NCI-H1417 (cell line): ENCODE data around the gene MICB.
A peak's percentile ranks its signal among the peaks of the same experiment; 100 is the strongest.
"Not testable (repeated sequence)": the region's sequence is repeated elsewhere in the genome, so short reads cannot be mapped to it uniquely, and the experiment has no call there.

Experiments used
- DNase-seq, 3 experiments: peaks; one replicate each; lab custom pipeline; 2025; lab: John Stamatoyannopoulos, UW

Gene MICB

DNA sequence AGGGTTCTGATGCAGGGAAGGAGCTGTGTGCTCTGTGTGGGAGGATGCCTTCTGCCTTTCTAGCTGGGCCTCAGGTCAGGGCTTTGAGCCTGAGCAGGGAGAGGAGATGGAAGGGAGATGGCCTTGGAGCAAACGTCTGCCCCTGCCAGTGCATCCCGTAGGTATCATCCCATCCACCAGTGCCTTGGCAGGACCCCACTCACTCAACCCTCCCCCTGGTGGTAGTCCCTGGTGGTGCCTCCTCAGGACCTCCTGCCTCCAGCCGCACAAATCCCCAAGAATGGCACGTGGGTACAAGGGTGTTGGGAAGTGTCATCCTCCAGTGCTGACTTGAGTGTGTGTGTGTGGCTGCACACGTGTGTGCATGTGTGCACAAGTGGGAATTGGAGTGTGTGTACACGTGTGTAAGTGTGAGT is 23.1 kb upstream of the MICB start:
- no peak for DNase-seq

DNA sequence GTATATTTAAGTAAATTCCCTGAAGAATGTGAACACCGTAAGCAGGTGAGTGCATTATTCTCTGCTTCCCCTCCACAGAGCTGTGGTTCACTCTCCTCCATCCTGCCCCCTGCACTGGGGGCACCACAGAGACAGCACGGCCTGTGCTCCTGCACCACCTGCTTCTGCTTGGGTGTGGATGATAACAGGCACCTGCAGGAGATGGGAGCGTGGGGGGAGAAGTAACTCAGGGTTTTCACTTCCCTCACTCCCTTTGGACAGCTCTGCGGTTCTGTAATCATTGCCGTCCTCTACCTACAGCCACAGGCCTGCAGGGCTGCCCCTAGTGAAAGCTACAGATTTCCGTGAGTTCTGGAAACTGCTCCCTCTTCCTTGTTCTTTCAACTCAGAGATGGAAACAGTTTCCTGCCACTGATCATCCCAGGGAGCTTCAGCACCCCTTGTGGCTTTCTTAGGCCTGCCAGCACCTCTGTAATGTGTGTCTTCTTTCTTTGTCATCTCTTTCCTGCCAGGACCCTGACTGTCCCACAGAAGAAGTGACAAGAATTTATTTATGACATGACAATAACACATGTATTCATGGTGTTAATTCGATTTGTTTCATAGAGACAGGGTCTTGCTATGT is 21.3 kb upstream of the MICB start:
- DNase-seq: no peak

DNA sequence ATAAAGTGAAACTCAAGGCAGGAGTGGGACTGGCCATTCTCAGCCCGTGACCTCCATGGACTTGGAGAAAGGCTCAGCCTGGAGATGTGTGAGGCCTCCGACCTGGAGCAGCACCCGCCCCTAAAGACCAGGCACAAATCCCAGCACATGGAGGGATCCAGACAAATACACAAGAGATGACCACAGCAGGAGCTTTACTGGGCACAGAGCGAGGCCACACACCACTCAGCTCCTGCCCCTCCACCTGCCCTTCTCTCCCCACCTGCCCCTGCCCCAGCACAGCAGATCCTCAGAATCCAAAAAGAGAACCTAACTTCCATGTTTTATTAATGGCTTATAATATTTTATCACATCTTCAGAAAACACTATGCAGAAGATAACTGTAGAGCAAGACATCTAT is 20.4 kb upstream of the MICB start:
- DNase-seq: no peak

DNA sequence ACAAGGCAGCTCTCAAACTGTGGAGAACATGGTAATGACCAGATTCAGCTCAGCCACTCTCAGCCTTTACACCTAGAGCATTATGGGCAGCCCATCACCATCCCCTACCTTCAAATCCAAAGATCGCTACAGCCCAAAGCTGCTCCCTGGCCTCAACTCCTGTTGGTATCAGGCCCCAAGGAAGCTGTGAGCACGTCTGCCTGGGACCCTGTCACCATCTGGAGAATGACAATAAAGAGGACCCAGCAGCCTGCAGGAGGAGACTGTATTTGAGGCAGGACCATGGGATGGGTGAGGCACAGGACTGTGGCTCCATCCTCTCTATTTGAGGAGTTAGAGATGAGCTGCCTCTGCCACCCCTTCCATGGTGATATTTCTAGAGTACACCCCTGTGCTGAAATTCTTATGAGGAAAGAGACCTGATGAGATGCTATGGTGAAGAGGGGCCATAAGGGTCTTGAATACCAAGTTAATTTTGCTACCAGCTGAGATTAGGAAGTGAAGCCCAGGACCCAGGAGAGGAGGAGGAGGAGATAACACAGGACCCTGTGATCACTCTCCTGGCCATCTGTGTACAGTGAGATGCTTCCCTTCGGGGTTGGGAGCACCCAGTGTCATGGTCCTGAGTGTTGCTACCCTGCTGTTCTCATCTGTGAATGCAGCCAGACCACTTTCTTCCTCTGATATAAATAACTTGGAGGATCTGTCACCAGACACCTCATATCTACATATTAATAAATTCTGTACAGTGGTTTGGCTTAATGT is 19.6 kb upstream of the MICB start:
- no peak for DNase-seq

DNA sequence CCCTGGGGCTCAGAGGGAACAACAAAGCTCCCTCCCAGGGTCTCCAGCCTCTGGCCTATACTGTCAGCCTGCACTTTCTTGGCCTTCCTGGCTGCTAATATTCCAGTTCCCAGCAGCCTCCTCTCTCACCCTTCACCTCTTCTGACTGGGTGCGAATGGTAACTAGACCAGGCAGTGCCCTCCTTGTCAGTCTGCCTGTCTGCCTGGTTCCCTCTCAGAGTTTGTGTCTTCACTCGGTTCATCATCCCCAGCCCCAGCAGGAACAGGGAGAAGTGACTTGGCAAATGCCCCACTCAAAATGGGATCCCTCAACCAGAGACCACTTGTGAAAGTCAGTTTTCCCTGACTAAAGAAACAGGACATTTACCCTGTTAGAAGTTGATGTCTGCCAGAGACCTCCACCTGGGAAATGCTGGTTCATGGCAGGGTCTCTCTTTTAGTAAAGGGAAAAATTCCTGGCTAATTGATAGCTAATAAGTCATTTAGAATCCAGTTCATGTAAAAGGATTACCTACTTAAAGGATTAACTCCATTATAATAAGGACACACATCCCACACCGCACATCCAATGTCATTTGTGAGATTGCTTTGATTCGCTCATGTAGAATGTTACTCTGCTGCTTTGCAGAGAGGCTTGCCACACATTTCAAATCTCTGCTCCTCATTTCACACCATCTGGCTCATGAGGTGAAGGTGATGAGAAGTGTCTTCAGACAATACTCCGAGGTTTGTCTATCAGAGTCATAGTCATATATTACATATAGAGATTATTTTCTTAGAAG is 18.6 kb upstream of the MICB start:
- no peak for DNase-seq

DNA sequence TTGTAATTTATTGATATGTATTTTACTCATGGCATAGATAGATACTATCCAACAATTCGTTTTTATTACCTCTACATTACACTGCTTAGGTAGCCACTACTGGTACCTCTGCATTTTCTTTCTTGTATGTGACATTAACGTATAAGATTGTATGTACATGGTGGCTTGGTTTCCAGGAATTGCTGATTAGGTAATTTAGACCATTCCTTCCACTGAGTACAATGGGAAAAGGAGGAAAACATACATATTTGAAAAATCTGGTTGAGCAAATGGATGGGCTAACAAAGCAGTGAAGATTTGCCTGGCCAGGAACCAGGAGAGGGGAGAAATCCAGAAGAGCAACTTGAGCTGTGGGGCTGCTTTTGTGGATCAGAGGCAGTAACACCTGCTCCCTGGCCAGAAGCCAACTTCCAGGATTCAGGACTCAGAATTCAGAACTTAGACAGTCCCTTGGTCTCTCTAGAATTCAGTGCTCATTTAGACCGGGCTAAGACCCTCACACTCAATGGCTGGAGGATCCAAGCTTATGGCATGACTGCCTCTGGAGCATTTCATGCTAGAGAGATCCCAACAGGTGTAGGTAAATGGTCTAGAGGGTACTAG is 17.9 kb upstream of the MICB start:
- peak; percentile 1 to 20 (median 14) for DNase-seq

DNA sequence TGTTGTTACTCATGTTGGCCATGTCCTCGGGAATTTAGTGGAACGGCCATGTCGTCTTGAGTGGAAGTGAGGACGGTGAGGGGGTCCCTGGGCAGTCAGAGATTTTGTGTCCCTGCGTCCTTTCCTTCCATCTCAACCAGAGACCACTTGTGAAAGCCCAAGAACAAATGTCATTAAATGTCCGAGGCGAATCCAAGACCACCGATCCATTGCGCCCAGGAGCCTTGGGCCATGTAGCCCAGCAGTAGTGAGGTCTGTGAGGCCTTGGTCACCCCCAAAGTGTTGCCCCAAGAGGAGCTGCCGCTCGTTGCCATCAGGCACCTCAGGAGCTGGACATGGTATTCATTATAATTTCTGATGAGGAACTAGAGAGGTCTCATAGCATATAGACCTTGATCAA is 17.4 kb upstream of the MICB start:
- no peak for DNase-seq

DNA sequence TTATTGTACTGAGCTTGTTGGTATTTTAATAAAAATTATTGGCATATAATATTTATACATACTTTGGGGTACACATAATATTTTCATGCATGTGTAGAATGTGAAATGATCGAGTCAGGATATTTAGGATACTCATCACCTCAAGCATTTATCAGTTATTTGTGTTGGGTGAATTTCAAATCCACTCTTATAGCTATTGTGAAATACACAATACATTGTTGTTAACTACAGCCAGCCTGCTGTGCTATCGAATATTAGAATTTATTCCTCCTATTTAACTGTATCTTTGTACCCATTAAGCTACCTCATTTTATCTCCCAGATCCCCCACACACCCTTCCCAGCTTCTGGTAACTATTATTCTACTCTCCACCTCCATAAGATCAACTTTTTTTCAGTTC is 14.6 kb upstream of the MICB start:
- no peak for DNase-seq

DNA sequence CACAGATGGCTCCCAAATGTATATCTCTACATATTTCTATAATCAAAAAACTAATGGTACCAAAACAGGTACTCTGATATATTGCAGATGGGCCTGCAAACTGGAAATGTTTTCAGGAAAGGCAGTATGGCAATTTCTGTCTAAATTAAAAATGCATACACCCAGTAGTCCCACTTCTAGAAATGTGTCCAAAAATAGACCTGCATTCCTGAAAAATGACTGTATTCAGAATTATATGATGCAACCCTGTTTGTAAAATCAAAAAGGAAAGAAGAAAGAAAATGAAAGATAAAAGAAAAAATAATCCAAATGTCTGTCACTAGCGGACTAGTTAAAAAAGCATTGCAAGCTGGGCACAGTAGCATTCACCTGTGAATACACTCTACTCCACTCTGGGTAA is 12.9 kb upstream of the MICB start:
- DNase-seq: no peak

DNA sequence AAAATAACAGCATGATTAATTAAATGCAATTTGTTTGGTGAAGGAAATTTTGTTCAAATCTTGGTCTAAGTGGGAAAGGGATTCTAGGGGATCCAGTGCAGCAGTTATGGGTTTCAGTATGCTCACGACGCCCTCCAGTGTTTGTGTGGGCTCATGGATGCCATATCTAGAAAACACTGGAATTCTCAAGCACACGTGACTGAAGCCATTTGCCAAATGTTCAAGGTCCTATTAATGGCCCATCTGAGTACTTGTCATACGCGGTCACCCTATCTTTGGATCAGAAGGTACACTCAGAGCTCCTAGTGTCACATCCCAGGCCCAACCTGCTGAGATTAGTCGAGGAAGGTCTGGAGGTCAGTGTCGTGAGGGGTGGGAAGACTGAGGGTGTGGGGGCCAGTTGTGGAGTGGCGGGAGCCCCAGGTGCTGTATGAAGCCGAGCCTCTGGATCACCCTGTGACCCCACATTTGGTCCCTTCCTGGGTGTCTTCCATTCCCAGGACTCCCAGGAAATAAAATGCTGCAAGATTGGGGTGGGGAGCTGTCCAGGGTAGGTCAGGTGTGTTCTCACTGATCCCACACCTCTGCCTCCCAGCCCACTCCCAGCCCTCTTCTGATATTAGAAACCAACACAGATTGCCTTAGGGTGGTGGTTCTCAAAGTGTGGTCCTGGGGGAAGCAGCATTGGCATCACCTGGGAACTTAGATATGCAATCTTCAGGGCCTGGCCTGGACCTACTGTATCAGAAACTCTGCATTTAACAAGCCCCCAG is 11.7 kb upstream of the MICB start:
- not testable (repeated sequence) for DNase-seq

DNA sequence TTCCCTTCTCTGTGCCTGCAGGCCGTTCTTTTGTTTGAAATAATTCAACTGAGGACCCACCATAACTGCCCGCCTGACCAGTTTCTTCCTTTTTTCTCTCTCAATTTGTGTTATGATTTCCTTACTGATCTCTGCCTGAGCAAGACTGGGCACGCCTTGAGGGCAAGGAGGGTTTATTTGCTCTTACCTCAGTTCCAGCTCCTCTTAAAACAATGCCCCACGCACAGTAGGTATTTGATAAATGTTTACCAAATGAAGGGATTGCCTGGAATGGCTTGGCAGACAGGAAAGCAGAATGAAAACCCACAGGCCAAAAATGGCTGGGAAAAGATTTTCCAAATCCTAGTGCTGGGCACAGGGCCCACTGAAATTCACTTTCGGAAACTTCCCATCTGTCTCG is 10.3 kb upstream of the MICB start:
- peak in 1 of 3 experiments; percentile 4 for DNase-seq

DNA sequence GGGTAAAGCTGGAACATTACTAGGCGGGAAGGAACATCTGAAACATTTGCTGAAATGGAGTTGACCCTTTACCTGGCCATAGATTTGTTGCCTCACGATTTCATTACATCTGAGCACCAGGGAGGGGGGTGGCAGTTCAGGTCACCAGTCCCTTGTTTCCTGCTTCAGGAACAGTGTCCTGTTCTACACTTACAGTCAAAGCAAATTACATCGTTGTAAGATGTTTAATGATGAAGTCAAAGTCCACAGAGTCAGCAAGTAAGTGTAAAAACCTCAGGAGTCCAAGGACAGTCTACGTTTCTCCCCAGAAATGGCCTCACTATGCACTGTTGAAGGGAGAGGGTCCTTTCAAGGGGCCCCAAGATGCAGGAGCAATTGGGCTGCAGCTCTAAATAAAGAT is 8.9 kb upstream of the MICB start:
- no peak for DNase-seq

DNA sequence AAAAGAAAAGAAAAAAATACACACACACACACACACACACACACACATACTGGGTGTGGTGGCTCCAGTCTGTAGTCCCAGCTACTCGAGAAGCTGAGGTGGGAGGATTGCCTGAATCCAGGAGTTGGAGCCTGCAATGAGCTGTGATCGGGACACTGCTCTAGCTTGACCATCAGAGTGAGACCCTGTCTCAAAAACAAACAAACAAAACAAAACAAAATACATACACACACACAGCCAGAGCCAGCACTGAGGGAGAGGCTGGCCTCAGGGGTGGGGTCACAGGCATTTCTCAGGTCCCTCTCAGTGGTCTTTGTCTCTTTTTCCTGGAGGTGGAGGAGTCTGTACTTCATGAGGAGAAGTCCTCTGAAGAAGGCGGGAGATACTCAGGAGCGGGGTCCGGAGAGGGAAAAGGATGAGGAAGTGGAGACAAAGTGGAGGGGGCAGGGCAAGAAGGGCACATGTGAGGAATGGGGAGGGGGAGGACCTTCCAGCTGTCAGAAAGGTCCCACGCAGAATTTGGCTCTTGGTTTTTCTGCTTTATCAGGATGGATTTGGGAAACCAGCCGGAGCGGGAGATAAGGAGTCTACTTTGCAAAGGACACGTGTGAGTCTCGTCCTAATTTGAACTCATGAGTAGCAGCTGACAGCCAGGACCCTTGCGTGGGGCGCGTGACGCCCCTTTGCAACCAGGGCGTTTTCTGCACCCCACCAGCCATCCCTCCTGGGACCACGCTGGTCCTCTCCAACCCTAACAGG is 7.7 kb upstream of the MICB start:
- no peak for DNase-seq

DNA sequence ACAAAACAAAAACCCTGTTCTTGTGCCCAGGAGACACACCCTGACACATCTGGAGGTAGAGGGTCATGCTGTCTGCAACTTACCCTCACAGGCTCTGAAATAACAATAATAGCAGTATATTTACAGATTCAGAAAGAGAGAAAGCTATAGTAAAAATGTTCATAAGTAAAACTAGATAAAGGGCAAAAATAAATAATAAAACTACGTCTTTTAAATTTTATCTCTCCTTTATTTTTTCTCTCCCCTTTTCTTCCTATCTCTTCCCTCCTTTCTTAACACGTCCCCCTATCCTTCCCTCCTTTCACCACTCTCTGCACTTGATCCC is 4.4 kb upstream of the MICB start:
- not testable (repeated sequence) for DNase-seq

DNA sequence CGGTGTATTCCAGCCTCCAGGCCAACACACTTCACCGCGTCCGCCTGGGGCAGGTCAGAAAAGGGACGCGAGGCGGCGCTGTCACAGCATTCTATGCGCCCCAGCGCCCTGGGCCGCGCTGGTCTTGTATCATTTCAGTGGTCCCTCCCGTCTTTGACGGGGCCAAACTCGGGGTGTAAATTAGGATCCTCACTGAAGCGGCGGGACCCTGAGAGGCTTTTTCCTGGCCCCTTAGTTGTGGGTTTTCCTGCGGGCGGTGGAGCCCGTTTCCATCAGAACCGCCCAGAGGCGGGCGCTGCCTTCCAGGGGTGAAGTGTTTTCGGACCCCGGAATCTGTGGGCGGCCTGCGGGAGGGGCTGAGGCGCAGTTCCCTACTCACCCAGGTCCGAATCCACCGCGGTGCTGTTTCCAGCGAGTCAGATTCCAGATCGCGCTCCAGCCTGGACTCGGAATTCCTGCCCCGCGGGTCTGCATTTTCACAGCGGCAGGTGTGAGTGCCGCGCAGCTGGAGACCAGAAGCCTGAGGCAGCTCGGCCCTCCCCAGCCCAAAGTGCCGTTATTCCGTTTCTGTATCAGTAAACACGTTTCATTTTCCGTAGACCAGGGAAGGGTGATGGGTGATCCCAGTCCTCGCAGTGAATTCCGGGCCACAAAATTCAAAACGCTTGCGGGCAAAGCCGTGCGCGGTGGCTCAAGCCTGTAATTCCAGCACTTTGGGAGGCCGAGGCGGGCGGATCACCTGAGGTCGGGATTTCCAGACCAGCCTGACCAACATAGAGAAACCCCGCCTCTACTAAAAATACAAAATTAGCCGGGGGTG is 3.9 kb upstream of the MICB start:
- DNase-seq: peak; percentile 34 to 76 (median 61)

DNA sequence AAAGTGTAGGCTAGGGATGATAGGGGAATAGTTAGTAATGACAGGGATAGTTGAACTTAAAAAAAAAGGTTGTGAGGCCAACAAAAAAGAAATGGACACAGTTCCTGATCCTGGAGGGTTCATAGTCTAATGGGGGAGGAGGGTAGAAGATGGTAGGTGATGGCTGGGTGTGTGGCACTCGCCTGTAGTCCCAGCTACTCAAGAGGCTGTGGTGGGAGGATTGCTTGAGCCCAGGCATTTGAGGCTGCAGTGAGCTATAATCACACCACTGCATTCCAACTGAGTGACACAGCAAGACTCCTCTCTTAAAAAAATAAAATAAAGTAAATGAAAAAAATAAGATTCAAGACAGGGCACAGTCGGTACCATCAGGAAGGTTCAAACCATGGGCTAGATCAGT is 2.4 kb upstream of the MICB start:
- DNase-seq: no peak

DNA sequence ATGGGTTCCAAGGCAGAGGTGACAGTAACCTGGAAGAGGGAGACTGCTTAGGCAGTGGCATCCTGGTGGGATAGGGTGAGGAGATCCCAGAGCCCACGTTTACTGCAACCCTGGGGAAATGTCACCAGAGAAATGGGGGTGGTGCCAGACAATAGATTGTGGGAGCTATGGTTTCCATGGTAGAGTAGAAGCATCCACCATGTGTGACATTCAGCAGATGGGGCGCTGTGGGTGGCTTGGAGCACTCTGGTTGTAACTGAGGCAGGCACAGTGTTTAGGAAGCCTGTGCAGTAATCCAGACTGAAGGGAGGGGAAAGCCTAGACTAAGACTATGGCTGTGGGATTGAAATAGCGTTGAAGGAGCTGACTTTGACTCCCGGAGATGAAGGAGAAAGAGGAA is 1.1 kb upstream of the MICB start:
- DNase-seq: not testable (repeated sequence)

DNA sequence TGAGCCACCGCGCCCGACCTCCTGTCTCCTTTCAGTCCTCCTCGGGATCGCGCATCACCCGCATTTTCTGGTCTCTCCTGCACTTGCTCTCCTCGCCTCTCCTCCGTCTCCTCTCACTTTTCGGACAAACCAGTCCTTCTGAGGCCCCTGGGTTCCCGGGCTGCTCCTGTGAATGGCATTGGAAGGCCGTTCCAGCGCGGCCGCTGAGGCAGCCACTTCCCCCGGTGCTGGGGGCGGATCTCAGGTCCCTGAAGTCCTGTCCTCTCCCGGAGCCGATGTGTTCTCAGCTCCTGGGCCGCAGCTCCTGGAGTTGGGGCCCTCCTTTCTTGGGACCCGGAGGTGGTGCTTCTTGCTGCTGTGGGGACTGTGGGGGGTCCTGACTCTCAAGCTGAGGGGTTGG is 803 bp downstream of the MICB start:
- peak in 1 of 3 experiments; percentile 4 for DNase-seq

DNA sequence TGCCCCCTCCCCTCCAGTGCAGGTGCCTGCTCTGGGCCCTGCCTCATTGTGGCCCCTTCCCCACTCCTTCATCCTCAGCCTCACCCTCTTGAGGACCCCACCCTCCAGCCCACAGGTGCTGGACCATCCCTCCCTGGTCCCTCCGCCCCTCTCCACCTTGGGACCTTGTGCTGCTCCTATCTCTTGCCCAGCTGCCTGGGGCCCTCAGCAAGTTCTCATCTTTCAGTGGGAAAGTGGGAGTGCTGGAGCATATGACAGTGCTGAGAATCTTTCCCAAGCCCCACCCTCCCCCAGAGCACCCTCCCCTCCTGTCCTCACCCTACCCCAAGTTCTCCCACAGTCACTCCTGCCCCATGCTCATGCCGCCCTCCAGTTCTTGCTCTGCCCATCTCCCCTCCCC is 1.7 kb downstream of the MICB start:
- not testable (repeated sequence) for DNase-seq

DNA sequence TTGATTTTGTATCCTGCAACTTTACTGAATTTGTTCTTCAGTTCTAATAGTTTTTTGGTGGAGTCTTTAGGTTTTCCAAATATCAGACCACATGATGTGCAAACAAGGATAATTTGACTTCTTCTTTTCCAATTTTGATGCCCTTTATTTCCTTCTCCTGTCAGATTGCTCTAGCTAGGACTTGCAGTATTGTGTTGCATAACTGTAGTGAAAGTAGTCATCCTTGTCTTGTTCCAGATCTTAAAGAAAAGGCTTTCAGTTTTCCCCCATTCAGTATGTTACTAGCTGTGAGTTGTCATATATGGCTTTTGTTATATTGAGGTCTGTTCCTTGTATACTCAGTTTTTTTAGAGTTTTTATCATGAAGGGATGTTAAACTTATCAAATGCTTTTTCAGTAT is 4.6 kb downstream of the MICB start:
- no peak for DNase-seq
